Measurements from ENCODE around the gene RNF8. TPM values are rescaled to one million over a fixed set of nuclear protein-coding genes. Genes with fewer than 3 reads are reported as not detected.
A peak's percentile ranks its signal among the peaks of the same experiment; 100 is the strongest.

RNF8 gene
- total and polyA plus RNA-seq, 10 of the 15 experiments (the other 5 are each of a cell fraction or from before 2014, with no cell fraction given) = 7.8 to 30.2 (median 23.3) TPM

DNA sequence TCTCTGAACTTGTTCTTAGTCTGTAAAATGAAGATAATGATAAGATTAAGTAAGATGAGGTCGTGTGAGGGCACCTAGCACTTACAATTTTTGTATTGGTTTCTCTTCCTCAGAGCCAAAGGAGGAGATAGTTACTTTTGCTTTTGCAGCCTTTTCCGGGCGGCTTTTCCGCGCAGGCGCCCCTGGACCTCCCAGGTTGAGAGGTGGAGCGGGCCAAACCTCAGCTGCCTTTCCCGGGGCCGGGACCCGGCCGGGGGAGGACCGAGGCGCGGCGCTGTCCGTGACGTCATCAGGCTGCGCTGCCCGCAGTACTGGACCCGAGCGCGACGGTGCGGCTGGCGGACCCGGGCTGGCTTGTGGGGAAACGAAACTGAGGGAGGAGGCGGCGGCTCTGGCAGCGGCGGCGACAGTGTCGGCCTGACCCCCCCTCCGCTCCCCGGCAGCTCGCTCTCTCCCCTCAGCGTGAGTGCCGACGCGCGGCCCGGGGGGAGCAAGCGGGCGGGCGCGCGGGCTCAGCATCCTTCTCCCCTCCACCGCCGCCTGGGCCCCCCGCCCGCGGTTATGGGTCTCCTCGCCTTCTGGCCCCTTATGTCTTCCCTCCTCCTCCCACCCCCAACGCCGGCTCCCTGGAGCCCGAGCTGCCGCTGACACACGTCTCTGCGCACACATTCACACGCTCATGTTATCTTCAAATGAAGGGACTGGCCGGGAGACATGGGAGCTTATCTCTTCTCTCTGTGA lies 79.3 kb downstream of the RNF8 start, which contains the start of gene CMTR1 (continued):
- TF ChIP-seq ZBTB33 (IDR thresholded peaks at IDR 0.05) (no peak), ZNF384 (IDR thresholded peaks at IDR 0.05; ENCODE audit: borderline replicate concordance, low read depth, low read length) (no peak), IKZF1 (conservative IDR thresholded peaks at IDR 0.05) (peak; percentile 96), CHD2 (IDR thresholded peaks at IDR 0.05; ENCODE audit: borderline replicate concordance, low read depth, low read length) (peak; percentile 82), ZSCAN29 (IDR thresholded peaks at IDR 0.05) (no peak), SMC3 (IDR thresholded peaks at IDR 0.05; ENCODE audit: borderline replicate concordance, low read length) (no peak), HDAC2 (IDR thresholded peaks at IDR 0.05) (no peak), BCL3 (IDR thresholded peaks at IDR 0.05; ENCODE audit: borderline replicate concordance, insufficient read depth, low read depth, low read length, poor library complexity, severe bottlenecking) (no peak), TARDBP (IDR thresholded peaks at IDR 0.05; ENCODE audit: borderline replicate concordance) (peak; percentile 73; the same call in 1 of the 2 replicates), RFX5 (IDR thresholded peaks at IDR 0.05; ENCODE audit: low read depth, low read length) (peak; percentile 59; the same call in 1 of the 2 replicates), YY1 (IDR thresholded peaks at IDR 0.05; ENCODE audit: low read depth, low read length) (peak; percentile 81), MEF2A (IDR thresholded peaks at IDR 0.05; ENCODE audit: insufficient read depth, low read depth, low read length) (0 out of 2 replicates have a peak, but pooled peaks have one; percentile 32), RCOR1 (conservative IDR thresholded peaks at IDR 0.05; ENCODE audit: low read depth, low read length) (no peak)
- TF ChIP-seq, protein P1, sequence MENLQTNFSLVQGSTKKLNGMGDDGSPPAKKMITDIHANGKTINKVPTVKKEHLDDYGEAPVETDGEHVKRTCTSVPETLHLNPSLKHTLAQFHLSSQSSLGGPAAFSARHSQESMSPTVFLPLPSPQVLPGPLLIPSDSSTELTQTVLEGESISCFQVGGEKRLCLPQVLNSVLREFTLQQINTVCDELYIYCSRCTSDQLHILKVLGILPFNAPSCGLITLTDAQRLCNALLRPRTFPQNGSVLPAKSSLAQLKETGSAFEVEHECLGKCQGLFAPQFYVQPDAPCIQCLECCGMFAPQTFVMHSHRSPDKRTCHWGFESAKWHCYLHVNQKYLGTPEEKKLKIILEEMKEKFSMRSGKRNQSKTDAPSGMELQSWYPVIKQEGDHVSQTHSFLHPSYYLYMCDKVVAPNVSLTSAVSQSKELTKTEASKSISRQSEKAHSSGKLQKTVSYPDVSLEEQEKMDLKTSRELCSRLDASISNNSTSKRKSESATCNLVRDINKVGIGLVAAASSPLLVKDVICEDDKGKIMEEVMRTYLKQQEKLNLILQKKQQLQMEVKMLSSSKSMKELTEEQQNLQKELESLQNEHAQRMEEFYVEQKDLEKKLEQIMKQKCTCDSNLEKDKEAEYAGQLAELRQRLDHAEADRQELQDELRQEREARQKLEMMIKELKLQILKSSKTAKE (IDR thresholded peaks at IDR 0.05; ENCODE audit: low read depth, poor library complexity, severe bottlenecking) = no peak
- TF ChIP-seq, protein P2, sequence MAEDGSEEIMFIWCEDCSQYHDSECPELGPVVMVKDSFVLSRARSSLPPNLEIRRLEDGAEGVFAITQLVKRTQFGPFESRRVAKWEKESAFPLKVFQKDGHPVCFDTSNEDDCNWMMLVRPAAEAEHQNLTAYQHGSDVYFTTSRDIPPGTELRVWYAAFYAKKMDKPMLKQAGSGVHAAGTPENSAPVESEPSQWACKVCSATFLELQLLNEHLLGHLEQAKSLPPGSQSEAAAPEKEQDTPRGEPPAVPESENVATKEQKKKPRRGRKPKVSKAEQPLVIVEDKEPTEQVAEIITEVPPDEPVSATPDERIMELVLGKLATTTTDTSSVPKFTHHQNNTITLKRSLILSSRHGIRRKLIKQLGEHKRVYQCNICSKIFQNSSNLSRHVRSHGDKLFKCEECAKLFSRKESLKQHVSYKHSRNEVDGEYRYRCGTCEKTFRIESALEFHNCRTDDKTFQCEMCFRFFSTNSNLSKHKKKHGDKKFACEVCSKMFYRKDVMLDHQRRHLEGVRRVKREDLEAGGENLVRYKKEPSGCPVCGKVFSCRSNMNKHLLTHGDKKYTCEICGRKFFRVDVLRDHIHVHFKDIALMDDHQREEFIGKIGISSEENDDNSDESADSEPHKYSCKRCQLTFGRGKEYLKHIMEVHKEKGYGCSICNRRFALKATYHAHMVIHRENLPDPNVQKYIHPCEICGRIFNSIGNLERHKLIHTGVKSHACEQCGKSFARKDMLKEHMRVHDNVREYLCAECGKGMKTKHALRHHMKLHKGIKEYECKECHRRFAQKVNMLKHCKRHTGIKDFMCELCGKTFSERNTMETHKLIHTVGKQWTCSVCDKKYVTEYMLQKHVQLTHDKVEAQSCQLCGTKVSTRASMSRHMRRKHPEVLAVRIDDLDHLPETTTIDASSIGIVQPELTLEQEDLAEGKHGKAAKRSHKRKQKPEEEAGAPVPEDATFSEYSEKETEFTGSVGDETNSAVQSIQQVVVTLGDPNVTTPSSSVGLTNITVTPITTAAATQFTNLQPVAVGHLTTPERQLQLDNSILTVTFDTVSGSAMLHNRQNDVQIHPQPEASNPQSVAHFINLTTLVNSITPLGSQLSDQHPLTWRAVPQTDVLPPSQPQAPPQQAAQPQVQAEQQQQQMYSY (CRISPR knock-in tag; IDR thresholded peaks at IDR 0.05) = no peak
- TF ChIP-seq, protein P3, sequence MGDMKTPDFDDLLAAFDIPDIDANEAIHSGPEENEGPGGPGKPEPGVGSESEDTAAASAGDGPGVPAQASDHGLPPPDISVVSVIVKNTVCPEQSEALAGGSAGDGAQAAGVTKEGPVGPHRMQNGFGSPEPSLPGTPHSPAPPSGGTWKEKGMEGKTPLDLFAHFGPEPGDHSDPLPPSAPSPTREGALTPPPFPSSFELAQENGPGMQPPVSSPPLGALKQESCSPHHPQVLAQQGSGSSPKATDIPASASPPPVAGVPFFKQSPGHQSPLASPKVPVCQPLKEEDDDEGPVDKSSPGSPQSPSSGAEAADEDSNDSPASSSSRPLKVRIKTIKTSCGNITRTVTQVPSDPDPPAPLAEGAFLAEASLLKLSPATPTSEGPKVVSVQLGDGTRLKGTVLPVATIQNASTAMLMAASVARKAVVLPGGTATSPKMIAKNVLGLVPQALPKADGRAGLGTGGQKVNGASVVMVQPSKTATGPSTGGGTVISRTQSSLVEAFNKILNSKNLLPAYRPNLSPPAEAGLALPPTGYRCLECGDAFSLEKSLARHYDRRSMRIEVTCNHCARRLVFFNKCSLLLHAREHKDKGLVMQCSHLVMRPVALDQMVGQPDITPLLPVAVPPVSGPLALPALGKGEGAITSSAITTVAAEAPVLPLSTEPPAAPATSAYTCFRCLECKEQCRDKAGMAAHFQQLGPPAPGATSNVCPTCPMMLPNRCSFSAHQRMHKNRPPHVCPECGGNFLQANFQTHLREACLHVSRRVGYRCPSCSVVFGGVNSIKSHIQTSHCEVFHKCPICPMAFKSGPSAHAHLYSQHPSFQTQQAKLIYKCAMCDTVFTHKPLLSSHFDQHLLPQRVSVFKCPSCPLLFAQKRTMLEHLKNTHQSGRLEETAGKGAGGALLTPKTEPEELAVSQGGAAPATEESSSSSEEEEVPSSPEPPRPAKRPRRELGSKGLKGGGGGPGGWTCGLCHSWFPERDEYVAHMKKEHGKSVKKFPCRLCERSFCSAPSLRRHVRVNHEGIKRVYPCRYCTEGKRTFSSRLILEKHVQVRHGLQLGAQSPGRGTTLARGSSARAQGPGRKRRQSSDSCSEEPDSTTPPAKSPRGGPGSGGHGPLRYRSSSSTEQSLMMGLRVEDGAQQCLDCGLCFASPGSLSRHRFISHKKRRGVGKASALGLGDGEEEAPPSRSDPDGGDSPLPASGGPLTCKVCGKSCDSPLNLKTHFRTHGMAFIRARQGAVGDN (IDR thresholded peaks at IDR 0.05) = no peak

All from GM12878 (cell line).